ENCODE measurements around the gene ACP2. TPM values are rescaled to one million over a fixed set of nuclear protein-coding genes. Genes with fewer than 3 reads are reported as not detected.
A peak's percentile ranks its signal among the peaks of the same experiment; 100 is the strongest.

Gene ACP2
- total and polyA plus RNA-seq, 12 donors = 39.8 to 127 (median 73.6) TPM

DNA sequence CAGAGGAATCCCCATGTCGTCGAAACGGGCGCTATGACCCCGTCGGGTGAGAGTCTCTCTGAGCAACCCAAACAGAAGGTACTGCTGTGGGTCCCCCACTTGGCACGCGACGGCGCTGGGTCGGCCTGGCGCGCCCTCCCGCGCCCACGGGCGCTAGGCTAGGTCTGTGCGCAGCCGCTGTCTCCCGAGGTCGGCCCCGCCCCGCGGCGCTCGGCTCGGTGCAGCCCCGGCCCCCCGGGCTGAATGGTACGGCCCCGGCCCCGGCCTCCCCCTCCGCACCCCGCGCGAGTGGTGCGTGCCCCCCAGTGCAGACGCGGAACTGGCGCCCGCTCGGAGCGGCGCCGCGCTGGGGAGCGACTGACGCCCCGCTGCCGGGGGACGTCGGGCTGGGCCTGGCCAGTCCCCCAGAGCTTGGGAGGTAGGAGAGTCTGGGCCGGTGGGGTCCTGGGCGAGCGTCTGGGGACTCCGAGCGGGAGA, 21.3 kb upstream of the ACP2 start, which contains the start of gene MADD:
Gene MADD, plus strand, starts transcription at position 305 of the 477 bp plus-strand sequence.
- TF ChIP-seq, protein P1, sequence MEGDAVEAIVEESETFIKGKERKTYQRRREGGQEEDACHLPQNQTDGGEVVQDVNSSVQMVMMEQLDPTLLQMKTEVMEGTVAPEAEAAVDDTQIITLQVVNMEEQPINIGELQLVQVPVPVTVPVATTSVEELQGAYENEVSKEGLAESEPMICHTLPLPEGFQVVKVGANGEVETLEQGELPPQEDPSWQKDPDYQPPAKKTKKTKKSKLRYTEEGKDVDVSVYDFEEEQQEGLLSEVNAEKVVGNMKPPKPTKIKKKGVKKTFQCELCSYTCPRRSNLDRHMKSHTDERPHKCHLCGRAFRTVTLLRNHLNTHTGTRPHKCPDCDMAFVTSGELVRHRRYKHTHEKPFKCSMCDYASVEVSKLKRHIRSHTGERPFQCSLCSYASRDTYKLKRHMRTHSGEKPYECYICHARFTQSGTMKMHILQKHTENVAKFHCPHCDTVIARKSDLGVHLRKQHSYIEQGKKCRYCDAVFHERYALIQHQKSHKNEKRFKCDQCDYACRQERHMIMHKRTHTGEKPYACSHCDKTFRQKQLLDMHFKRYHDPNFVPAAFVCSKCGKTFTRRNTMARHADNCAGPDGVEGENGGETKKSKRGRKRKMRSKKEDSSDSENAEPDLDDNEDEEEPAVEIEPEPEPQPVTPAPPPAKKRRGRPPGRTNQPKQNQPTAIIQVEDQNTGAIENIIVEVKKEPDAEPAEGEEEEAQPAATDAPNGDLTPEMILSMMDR (IDR thresholded peaks at IDR 0.05) = no peak
- peak; percentile 77 for TF ChIP-seq POLR2A (IDR thresholded peaks at IDR 0.05)
- H3K27me3 ChIP-seq = no peaks in the 10 kb centered on the region
- WGBS, 4 donors = 0 to 1% methylated on average over 56 to 57 of the region's 57 CpGs; no CpG with 5 or more reads in 2 of the 4 donors
- no peaks in the 10 kb centered on the region for H3K9me3 ChIP-seq (replicated peaks in 1 of 3)
- peak; percentile 85 to 92 (median 89) for DNase-seq
- intact Hi-C loops (cut with DNase I) = loop anchor here (5.0 to 10.0 kb wide), 3 partner anchors 85 to 93 kb away; partner anchors contain the start of genes ARFGAP2 (in 1 of the 2), MYBPC3 (in 1 of the 2) and PACSIN3 (in 1 of the 2)
- H3K4me3 ChIP-seq = peak within 1 kb of the TSS in 3 of 4 donors; percentile 40 to 89 (median 44)
- peak within 1 kb of the TSS; percentile 65 to 98 (median 91) for H3K27ac ChIP-seq
- H3K4me1 ChIP-seq (replicated peaks in 1 of 2) = peaks cover 5 to 46% of the 10 kb centered on the region in 2 donors
- peaks cover 0 to 8% of the 10 kb centered on the region in 2 donors for H3K36me3 ChIP-seq (replicated peaks in 1 of 2)

DNA sequence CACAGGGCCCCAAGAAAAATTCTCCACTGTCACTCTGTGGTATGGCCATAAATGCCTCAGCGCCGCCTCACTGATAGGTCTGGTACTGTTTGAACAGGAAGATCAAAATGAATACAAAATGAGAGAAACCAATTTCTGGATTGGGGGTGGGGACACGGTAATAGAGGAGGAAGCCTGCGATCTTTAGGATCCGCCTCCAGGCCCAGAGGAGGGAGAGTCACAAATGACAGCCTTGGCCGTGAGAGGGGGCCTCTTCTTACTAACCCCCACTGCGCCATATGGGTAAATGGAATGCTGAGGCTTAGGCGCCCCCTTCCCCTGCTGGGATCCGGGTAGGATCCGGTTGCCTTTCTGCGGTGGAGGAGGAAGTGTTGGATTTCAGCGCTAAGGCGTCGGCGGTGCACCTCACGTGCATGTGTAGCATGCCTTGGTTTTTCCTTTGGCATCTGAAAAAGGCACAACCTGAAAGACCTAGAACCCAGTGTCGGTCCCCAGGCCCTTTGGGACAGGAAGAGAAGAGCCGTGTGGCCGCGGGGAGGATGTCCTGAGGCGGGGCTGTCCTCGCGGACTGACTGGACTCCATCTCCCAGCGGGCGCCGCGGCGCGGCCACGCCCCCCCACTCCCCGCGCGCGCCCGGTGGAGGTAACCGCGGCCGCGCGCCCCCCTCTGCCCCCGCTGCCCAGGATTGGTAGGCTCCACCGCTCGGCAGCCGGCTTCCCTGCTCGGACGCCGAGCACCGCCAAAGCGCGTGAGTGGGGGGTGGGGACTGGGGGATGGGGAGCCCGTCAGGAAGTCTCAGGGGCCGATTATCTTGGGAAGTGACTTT, 20.6 kb upstream of the ACP2 start:
- 1 to 6% (median 2%) methylated on average over 8 to 52 of the region's 52 CpGs for WGBS, 4 donors
- intact Hi-C loops (cut with DNase I) = loop anchor here (5.0 to 10.0 kb wide), 3 partner anchors 84 to 92 kb away; partner anchors contain the start of genes ARFGAP2 (in 1 of the 2), MYBPC3 (in 1 of the 2) and PACSIN3 (in 1 of the 2)
- Histone ChIP-seq H3K27me3 (no peaks in the 10 kb centered on the region), H3K27ac (peak overlapping the region; percentile 65 to 98 (median 91)), H3K9me3 (replicated peaks in 1 of 3) (no peaks in the 10 kb centered on the region), H3K4me3 (peak overlapping the region in 3 of 4 donors; percentile 40 to 89 (median 44)), H3K36me3 (replicated peaks in 1 of 2) (peaks cover 0 to 5% of the 10 kb centered on the region in 2 donors), H3K4me1 (replicated peaks in 1 of 2) (peaks cover 5 to 48% of the 10 kb centered on the region in 2 donors)
- DNase-seq = peak; percentile 92 to 95 (median 94)
- TF ChIP-seq POLR2A (IDR thresholded peaks at IDR 0.05) = peak in 1 of 2 donors; percentile 26
- TF ChIP-seq, protein P1 (IDR thresholded peaks at IDR 0.05) = peak in 3 of 6 experiments; percentile 26 to 54 (median 30)

GRCh38 chr11:47268448-47269001, 19.9 kb upstream of the ACP2 start:
- H3K27me3 ChIP-seq = no peaks in the 10 kb centered on the region
- intact Hi-C loops (cut with DNase I) = loop anchor here (5.0 to 10.0 kb wide), 3 partner anchors 84 to 91 kb away; partner anchors contain the start of genes ARFGAP2 (in 1 of the 2), MYBPC3 (in 1 of the 2) and PACSIN3 (in 1 of the 2)
- WGBS, 4 donors = 53 to 60% (median 57%) methylated on average over 10 to 13 of the region's 13 CpGs
- H3K36me3 ChIP-seq (replicated peaks in 1 of 2) = peaks cover 0 to 5% of the 10 kb centered on the region in 2 donors
- TF ChIP-seq, protein P1 (IDR thresholded peaks at IDR 0.05) = no peak
- TF ChIP-seq POLR2A (IDR thresholded peaks at IDR 0.05) = no peak
- DNase-seq = no peak
- H3K4me1 ChIP-seq (replicated peaks in 1 of 2) = peaks cover 5 to 48% of the 10 kb centered on the region in 2 donors
- H3K27ac ChIP-seq = peak overlapping the region; percentile 65 to 98 (median 91)
- H3K4me3 ChIP-seq = peak overlapping the region in 2 of 4 donors; percentile 40 to 89
- no peaks in the 10 kb centered on the region for H3K9me3 ChIP-seq (replicated peaks in 1 of 3)

Data from adrenal gland (tissue), 12 donors.